Neural progenitor cell (in vitro differentiated cells): ENCODE data around the gene GDF7. TPM values are rescaled to one million over a fixed set of nuclear protein-coding genes. Genes with fewer than 3 reads are reported as not detected.
A peak's percentile ranks its signal among the peaks of the same experiment; 100 is the strongest.

Experiments used
- DNase-seq: peaks from one replicate; pipeline ENCODE4 v3.0.0-alpha.2; 2016; ENCODE audit warnings: low spot score
- H2AFZ ChIP-seq: fragments of 200-600 bp; sonication (generic); replicated peaks from 2 replicates; pipeline ENCODE4 v1.6.1; 2016; ENCODE audit warnings: antibody characterized with exemption
- H3F3A ChIP-seq: fragments of 200-600 bp; sonication (generic); 2 replicates; pipeline ENCODE4 v1.6.1; 2016; ENCODE audit warnings: antibody characterized with exemption, low read depth
- H3K27ac ChIP-seq: fragments of 200-600 bp; sonication (generic); 2 replicates; pipeline ENCODE4 v1.5.1; 2016; ENCODE audit warnings: mild to moderate bottlenecking
- H3K27me3 ChIP-seq: fragments of 200-600 bp; sonication (generic); 2 replicates; pipeline ENCODE4 v1.6.1; 2016; ENCODE audit warnings: mild to moderate bottlenecking, moderate library complexity
- H3K36me3 ChIP-seq: fragments of 200-600 bp; sonication (generic); 2 replicates; pipeline ENCODE4 v1.5.1; 2016
- H3K4me1 ChIP-seq: fragments of 200-600 bp; sonication (generic); 2 replicates; pipeline ENCODE4 v1.6.1; 2016; ENCODE audit warnings: mixed run types
- H3K4me2 ChIP-seq: fragments of 200-600 bp; sonication (generic); 2 replicates; pipeline ENCODE4 v1.6.1; 2016
- H3K4me3 ChIP-seq: fragments of 200-600 bp; sonication (generic); 2 replicates; pipeline ENCODE4 v1.5.1; 2016
- H3K79me2 ChIP-seq: fragments of 200-600 bp; sonication (generic); 2 replicates; pipeline ENCODE4 v1.6.1; 2016; ENCODE audit warnings: low read depth
- H3K9ac ChIP-seq: fragments of 200-600 bp; sonication (generic); 2 replicates; pipeline ENCODE4 v1.6.1; 2016
- H3K9me3 ChIP-seq: fragments of 200-600 bp; sonication (generic); 2 replicates; pipeline ENCODE4 v1.5.1; 2016; ENCODE audit warnings: low read depth
- H4K20me1 ChIP-seq: fragments of 200-600 bp; sonication (generic); 2 replicates; pipeline ENCODE4 v1.6.1; 2016; ENCODE audit warnings: low read depth
- H3K27ac Mint-ChIP-seq: 3 replicates; pipeline ENCODE4 v1.8.0; 2021; ENCODE audit warnings: mixed read lengths
- H3K27me3 Mint-ChIP-seq: 2 replicates; pipeline ENCODE4 v1.8.0; 2022; ENCODE audit warnings: low read depth, mild to moderate bottlenecking, inconsistent platforms, moderate library complexity, mixed read lengths; ENCODE audit not compliant: insufficient read depth
- H3K36me3 Mint-ChIP-seq: 3 replicates; pipeline ENCODE4 v1.8.0; 2021; ENCODE audit warnings: mixed read lengths
- H3K4me1 Mint-ChIP-seq: 3 replicates; pipeline ENCODE4 v1.8.0; 2021; ENCODE audit warnings: mixed read lengths
- H3K4me3 Mint-ChIP-seq: 3 replicates; pipeline ENCODE4 v1.8.0; 2021; ENCODE audit warnings: mild to moderate bottlenecking, moderate library complexity, mixed read lengths
- H3K9me3 Mint-ChIP-seq: 3 replicates; pipeline ENCODE4 v1.8.0; 2020; ENCODE audit warnings: mixed read lengths
- EZH2 ChIP-seq: fragments of 200-600 bp; sonication (generic); IDR thresholded peaks from 2 replicates; pipeline ENCODE4 v1.6.1; 2017; ENCODE audit warnings: antibody characterized with exemption, mild to moderate bottlenecking, moderate library complexity
- EZH2phosphoT487 ChIP-seq: fragments of 200-600 bp; sonication (generic); IDR thresholded peaks from 2 replicates; pipeline ENCODE4 v1.6.1; 2017; ENCODE audit warnings: antibody characterized with exemption
- total RNA-seq: library from RNA; depleted of rRNA; stranded (reverse); fragments of >200 nt; gene quantifications from 2 replicates; pipeline ENCODE4 v1.2.3, GENCODE V29; 2015; ENCODE audit warnings: low replicate concordance
- TF ChIP-seq, protein P1 (sequence below): fragments of 200-600 bp; sonication (generic); IDR thresholded peaks from 2 replicates; pipeline ENCODE4 v1.5.1; 2017; ENCODE audit warnings: antibody characterized with exemption, mild to moderate bottlenecking

The GDF7 gene
- total RNA-seq, 1 donor from 2014 or later = not detected

DNA sequence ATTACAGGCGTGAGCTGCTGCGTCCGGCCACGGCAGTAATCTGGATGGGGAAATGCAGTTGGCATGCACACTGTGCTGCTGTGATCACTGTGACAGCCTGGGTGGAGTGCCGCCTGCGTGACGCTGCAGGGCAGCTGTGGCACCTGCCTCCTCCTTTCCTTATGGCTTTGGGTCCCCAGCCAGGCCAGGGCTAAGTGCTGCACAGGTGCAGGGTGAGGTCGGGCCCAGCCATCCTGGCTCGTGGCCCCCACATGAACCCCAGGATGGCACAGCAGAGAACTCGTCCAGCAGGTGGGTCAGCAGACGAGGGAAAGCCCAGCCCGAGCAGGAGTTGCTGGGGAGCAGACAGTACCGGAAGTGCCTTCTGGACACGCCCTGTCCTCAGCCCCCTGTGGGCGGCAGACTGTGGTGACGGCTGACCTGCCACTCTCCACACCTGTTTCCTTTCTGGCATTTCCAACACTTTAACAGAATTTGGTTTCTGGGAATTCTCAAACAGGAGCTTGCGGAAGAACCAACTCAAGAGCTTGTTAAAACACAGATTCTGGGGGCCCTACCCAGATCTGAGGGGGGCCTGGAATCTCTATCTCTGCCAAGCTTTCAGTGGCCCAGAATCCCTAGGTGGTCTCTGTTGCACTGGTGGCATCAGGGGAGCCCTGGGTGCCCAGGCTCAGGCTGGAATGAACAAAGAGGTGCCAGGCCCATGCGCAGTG is 33.0 kb upstream of the GDF7 start:
- H3K79me2 ChIP-seq = no peaks in the 10 kb centered on the region
- H4K20me1 ChIP-seq = no peaks in the 10 kb centered on the region
- H2AFZ ChIP-seq = no peak overlapping the region
- no peak for DNase-seq
- no peaks in the 10 kb centered on the region for H3K36me3 ChIP-seq
- TF ChIP-seq EZH2phosphoT487 (no peak), EZH2 (no peak)
- TF ChIP-seq, protein P1, sequence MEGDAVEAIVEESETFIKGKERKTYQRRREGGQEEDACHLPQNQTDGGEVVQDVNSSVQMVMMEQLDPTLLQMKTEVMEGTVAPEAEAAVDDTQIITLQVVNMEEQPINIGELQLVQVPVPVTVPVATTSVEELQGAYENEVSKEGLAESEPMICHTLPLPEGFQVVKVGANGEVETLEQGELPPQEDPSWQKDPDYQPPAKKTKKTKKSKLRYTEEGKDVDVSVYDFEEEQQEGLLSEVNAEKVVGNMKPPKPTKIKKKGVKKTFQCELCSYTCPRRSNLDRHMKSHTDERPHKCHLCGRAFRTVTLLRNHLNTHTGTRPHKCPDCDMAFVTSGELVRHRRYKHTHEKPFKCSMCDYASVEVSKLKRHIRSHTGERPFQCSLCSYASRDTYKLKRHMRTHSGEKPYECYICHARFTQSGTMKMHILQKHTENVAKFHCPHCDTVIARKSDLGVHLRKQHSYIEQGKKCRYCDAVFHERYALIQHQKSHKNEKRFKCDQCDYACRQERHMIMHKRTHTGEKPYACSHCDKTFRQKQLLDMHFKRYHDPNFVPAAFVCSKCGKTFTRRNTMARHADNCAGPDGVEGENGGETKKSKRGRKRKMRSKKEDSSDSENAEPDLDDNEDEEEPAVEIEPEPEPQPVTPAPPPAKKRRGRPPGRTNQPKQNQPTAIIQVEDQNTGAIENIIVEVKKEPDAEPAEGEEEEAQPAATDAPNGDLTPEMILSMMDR = no peak
- peaks cover 20% of the 10 kb centered on the region for H3K4me1 Mint-ChIP-seq
- H3K9me3 ChIP-seq = no peaks in the 10 kb centered on the region
- H3K4me2 ChIP-seq = no peak overlapping the region
- no peaks in the 10 kb centered on the region for H3K27me3 ChIP-seq
- peaks cover 6% of the 10 kb centered on the region for H3K4me1 ChIP-seq
- H3K4me3 ChIP-seq = no peak overlapping the region
- no peaks in the 10 kb centered on the region for H3K9me3 Mint-ChIP-seq
- H3K27me3 Mint-ChIP-seq = peaks cover 5% of the 10 kb centered on the region
- no peak overlapping the region for H3K4me3 Mint-ChIP-seq
- H3K9ac ChIP-seq = no peak overlapping the region
- H3K36me3 Mint-ChIP-seq = peaks cover under 1% of the 10 kb centered on the region
- no peaks in the 10 kb centered on the region for H3F3A ChIP-seq
- no peak overlapping the region for H3K27ac Mint-ChIP-seq
- H3K27ac ChIP-seq = no peak overlapping the region

DNA sequence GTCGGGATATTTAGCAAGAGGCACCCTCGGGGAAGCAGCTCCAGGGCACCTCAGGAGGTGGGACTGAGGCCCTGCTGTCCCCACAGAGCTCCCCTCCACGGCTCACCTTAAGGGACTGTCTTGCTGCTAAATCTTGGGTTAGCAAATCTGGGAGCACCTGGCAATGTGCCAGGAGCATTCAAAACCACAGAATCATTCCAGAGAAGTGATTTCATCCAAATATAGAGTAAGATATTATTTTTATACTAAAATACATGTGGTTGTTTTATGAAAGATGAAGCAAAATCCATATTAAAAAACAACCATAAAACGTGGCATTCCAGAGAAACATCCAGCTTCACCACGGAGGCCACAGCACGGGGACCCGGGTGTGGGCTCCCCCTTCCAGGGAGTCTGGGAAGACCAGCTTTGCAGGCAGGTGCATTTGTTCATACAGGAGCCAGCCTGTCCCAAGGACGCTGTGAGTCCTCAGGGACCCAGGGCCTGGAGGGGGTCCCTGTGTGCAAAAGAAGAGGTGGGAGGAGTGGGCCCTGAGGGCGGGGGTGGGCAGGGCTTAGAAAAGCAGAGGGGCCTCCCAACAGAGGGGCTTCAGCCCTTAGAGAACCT is 32.3 kb upstream of the GDF7 start:
- Histone ChIP-seq H3K27ac (no peak overlapping the region), H2AFZ (no peak overlapping the region)

DNA sequence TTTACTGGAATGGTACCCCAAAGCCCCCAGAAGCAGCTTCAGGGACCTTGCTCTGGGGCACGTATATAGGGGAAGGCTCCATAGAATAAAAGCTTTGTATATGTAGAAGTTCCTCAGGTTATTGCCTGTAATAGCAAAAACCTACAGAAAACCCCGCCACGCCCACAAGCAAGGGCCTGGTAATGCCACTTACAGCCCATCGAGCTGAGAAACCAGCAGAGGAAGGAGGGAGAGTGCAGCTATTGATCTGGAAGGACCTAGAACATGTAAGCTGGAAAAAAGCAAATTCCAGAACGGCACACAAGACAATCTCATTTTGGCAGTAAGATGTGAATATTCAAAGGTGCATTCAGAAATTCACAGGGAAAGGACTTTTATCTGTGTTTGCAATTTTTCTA is 31.8 kb upstream of the GDF7 start:
- Histone ChIP-seq H3K9ac (no peak overlapping the region), H4K20me1 (no peaks in the 10 kb centered on the region), H3F3A (no peaks in the 10 kb centered on the region), H3K4me2 (peak overlapping the region; percentile 10), H3K27ac (no peak overlapping the region), H3K4me1 (peaks cover 6% of the 10 kb centered on the region), H3K36me3 (no peaks in the 10 kb centered on the region), H3K79me2 (no peaks in the 10 kb centered on the region), H3K9me3 (no peaks in the 10 kb centered on the region), H3K4me3 (no peak overlapping the region), H2AFZ (no peak overlapping the region), H3K27me3 (no peaks in the 10 kb centered on the region)
- no peak for DNase-seq
- Mint-ChIP-seq H3K4me3 (no peak overlapping the region), H3K27ac (peak overlapping the region; percentile 30), H3K9me3 (no peaks in the 10 kb centered on the region), H3K27me3 (peaks cover 5% of the 10 kb centered on the region), H3K36me3 (peaks cover 4% of the 10 kb centered on the region), H3K4me1 (peaks cover 18% of the 10 kb centered on the region)
- TF ChIP-seq EZH2 (no peak), EZH2phosphoT487 (no peak)
- TF ChIP-seq, protein P1 = no peak

More for the DNA sequence above, 32.3 kb upstream of the GDF7 start:
- Histone ChIP-seq H4K20me1 (no peaks in the 10 kb centered on the region), H3K9ac (no peak overlapping the region), H3F3A (no peaks in the 10 kb centered on the region), H3K4me1 (peaks cover 6% of the 10 kb centered on the region), H3K79me2 (no peaks in the 10 kb centered on the region), H3K4me2 (no peak overlapping the region), H3K4me3 (no peak overlapping the region), H3K27me3 (no peaks in the 10 kb centered on the region), H3K36me3 (no peaks in the 10 kb centered on the region), H3K9me3 (no peaks in the 10 kb centered on the region)
- peaks cover 4% of the 10 kb centered on the region for H3K36me3 Mint-ChIP-seq
- H3K9me3 Mint-ChIP-seq = no peaks in the 10 kb centered on the region
- no peak for DNase-seq
- no peak overlapping the region for H3K4me3 Mint-ChIP-seq
- peaks cover 21% of the 10 kb centered on the region for H3K4me1 Mint-ChIP-seq
- peaks cover 5% of the 10 kb centered on the region for H3K27me3 Mint-ChIP-seq
- TF ChIP-seq EZH2phosphoT487 = no peak
- TF ChIP-seq, protein P1 = no peak
- TF ChIP-seq EZH2 = no peak
- H3K27ac Mint-ChIP-seq = no peak overlapping the region
